GM18519 (cell line): ENCODE measurements around the gene PLEKHG4B.
"Not testable (repeated sequence)": the region's sequence is repeated elsewhere in the genome, so short reads cannot be mapped to it uniquely, and the experiment has no call there.

Experiments used
- ATAC-seq: cut with Tn5 transposase; IDR thresholded peaks from one replicate; pipeline ENCODE4 v1.9.1; 2021; ENCODE audit warnings: mild to moderate bottlenecking, moderate library complexity; ENCODE audit not compliant: unreplicated experiment, low FRiP score

Gene PLEKHG4B

DNA sequence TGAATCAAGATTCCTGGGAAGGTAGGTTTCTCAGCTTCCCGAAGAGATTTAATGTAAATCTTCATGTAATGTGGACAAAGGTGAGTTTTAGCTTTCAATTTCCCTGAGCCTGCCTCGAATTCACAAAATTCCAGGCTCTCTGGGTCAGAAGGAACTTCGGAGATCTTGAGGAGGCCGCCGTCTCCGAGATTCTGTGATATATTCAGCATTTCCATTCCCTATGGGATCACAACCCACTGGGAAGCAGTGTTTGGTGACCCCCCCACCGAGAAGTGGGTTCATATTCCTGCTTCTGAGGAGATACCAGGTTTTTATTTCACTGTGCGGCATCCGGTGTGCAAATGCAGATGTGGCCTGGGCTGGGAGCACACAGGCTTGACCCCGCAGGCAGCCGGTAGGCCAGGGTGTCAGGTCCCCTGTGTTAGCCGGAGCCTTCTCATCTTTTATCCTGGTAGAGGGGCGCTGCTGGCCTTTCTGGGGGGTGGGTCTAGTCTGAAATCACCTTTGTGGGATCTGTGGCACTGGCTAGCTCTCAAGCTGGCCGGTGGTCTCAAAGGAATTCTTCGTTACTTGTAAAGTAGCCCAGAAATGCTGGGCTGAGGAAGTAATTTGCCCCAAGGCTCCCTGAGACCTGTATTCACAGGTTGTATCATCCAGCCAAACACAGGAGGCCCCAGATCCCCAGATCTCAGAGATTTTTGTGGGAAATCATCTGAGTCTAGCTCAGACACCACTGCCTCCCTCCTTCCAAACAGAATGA is 1.4 kb downstream of the PLEKHG4B start:
- ATAC-seq = no peak

DNA sequence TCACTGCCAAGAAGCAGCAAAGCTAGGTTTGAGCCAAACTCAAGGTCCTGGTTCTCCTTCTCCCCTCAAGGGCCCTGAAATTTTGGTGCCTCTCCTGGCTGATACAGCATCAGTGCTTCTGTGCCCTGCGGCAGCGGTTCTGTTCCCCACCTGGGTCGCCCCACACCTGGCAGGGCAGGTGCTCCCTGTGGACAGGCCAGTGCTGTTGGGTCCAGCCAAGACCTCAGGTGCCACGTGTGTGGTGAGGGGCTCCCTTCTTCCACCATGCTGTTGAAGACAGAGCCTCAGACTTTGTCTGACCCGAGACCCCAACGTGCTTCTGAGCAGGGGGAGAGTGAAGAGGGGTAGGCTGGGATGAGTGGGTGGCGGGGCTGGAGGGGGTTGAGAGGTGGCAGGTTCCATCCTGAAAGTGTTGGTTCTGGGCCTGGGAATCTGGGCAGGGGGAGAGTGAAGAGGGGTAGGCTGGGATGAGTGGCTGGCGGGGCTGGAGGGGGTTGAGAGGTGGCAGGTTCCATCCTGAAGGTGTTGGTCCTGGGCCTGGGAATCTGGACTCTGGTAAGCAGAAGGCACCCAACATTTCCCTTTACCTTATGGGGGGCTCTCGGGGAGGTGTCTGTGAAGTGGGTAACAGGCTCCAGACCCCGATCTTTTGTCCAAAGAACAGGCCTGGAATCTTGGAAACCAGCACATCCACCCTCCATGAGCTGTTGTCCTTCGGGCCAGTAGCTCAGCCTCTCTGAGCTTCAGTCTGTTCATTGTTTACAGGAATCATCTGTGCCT is 2.3 kb downstream of the PLEKHG4B start:
- ATAC-seq = no peak

DNA sequence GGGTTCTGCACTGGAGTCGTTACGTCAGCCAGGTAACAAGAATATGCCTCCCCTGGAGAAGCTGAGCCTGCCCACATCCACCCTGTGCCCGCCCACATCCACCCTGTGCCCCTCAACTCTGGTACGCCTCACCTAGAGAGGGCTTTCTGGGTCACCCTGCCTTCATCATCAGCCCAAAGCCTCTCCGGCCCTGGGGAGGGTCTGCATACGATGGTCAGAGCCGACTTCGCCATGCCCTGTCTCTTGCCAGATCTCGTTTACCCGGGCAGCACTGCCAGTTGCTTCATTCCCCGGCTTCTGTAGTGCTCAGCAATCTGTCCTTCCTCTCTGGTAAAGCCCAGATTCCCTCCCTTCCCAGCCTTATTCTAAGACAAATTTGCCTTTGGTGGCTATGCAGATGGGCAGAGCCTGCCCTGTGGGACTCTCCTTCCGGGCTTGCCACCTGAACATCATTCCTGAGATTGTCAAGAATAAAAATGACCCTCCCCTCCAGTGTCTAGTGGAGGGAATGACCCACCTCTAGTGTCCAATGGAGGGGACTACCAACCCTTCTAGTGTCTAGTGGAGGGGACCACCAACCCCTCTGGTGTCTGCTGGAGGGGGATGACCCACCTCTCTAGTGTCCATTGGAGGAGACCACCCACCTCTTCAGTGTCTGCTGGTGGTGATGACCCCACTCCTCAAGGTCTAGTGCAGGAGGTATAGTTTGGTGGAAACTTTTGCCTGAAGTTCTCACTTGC is 3.4 kb downstream of the PLEKHG4B start:
- no peak for ATAC-seq

- ATAC-seq = no peak
Measured at GRCh38 chr5:96976-97660, 5.2 kb downstream of the PLEKHG4B start.

DNA sequence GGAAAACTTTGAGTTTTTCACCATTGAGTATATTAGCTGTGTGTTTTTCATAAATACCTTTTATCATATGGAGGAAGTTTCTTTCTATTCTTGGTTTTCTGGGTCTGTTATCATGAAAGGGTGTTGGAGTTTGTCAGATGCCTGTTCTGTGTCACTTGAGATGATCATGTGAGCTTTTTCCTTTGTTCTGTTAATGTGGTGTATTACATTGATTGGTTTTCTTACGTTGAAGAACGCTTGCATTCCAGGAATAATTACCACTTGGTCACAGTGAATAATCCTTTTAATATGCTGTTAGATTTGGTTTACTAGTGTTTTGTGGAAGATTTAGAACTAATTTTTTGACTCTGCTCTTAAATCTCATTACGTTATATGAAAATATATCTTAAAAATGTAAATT is 7.8 kb downstream of the PLEKHG4B start:
- ATAC-seq = no peak

DNA sequence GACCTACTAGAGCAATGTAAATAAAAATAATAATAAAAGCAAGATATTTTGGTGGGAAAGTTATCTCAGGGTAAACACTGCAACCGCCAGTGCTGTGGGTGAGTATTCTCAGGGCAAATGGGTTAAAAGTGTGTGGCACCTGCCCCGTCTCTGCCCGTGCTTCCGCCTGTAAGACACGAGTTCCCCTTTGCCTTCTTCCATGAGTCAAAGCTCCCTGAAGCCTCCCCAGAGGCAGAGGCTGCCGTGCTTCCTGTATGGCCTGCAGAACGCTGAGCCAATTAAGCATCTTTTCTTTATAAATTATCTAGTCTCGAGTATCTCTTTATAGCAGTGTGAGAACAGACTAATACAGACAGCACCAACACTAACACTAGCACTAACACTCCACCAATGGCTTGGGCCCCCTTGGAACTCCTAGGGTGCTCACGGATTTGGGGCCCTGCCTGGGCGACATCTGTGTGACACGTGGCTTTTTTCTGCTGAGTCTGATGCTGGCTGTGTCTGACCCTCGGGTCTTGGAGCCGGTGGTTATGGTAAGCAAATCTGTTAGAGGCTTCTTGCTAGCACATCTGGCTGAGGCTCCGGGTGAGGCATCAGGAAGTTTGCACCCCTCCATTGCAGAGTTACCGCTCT is 10.6 kb downstream of the PLEKHG4B start:
- no peak for ATAC-seq

- ATAC-seq = not testable (repeated sequence)
Measured at GRCh38 chr5:104106-104505, 12.1 kb downstream of the PLEKHG4B start.

DNA sequence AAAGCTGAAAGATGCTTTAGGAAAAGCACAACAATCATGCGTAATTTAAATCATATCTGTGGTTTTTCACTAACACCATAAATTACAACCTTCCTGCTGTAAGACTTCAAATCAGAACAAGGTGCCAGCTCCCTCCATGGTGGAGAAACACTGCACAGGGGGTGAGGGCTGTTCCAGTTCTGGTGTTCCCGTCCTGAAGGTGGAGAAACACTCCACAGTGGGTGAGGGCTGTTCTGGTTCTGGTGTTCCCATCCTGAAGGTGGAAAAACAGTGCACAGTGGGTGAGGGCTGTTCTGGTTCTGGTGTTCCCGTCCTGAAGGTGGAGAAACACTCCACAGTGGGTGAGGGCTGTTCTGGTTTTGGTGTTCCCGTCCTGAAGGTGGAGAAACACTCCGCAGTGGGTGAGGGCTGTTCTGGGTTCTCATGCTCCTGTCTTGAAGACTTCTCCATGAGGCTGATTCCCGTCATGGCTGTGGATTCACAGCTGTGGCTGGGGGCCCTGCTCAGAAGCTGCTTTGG is 12.9 kb downstream of the PLEKHG4B start:
- ATAC-seq = no peak

DNA sequence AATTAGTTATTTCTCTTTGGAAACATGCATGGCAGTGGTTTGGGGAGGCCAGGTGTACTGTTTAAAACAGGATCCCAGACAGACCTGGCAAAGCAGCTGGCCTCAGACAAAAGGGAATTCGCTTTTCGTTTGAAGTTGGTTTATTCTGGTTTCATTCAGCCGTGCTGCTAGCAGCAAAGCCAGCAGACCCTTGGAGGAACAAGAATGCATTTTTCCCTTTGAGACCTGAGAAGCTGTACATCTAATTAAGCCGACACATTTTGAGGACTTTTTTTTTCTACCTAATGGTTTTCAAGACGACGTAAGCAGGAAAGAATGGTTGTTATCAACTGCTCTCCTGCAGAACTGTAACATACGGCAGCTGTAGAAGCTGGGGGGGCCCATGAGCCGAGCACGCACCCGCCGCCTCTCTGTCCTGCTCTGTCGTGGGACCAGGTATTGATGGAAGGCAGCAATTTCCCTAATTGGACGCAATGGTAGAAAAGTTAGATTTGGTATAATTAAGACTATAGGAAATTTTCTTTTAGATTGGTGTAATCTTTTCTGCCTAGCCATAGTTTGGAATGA is 13.6 kb downstream of the PLEKHG4B start:
- no peak for ATAC-seq

DNA sequence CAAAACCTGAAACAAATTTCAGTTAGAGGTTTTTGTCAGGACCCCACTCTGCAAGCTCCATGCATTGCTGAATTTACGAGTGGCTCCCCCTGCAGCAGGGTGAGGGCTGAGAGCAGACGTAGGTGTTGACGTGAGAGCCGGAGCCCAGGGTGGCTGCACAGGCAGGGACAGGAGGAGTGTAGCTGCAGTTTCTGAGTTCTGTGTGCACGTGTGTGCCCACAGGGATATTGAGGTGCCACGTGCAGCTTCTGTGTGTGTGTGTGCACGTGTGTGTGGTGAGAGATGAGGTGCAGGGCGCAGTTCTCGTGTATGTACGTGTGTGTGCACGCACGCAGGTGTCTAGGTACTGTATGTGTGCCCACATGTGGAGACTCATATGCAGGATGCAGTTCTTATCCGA is 14.6 kb downstream of the PLEKHG4B start:
- ATAC-seq = no peak

DNA sequence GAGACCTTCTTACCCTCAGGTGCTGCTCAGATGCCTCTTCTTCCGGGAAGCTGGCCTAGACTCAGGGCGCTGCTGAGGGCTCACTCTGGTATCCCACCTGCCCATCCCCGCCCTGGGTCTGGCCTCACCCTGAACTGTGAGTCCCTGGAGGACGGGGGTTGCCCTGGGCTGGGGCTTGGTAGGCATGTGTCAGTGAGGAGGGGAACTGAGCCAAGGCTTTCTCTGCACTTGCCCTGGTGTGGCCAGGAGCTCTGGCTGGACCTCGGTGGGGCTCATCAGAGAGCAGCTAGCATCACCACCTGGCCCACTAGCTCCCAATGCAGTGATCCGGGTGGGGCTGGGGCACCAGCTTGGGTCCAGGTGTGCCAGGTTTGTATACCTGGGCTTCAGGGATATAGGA is 15.6 kb downstream of the PLEKHG4B start:
- no peak for ATAC-seq

DNA sequence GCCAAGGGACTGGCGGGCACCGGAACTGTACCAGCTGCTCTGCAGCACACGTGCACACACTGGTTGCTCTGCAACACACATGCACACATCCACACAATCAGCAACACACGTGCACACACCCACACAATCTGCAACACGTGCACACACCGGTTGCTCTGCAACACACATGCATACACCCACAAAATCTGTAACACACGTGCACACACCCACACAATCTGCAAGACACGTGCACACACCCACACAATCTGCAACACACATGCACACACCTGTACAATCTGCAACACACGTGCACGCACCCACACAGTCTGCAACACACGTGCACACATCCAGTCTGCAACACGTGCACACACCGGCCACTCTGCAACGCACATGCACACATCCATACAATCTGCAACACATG is 17.9 kb downstream of the PLEKHG4B start:
- ATAC-seq = no peak

DNA sequence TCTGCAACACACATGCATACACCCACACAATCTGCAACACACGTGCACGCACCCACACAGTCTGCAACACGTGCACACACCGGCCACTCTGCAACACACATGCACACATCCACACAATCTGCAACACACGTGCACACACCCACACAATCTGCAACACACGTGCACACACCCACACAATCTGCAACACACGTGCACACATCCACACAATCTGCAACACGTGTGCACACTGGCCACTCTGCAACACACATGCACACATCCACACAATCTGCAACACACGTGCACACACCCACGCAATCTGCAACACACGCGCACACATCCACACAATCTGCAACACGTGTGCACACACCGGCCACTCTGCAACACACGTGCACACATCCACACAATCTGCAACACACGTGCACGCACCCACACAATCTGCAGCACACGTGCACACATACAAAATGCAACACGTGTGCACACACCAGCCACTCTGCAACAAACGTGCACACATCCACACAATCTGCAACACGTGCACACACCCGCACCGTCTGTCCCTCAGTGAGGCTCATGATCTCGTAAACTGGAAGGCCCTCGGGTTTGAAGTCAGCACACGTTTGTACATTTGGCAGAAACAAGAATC is 18.4 kb downstream of the PLEKHG4B start:
- ATAC-seq = no peak

GRCh38 chr5:111171-111570 is 19.2 kb downstream of the PLEKHG4B start:
- no peak for ATAC-seq

DNA sequence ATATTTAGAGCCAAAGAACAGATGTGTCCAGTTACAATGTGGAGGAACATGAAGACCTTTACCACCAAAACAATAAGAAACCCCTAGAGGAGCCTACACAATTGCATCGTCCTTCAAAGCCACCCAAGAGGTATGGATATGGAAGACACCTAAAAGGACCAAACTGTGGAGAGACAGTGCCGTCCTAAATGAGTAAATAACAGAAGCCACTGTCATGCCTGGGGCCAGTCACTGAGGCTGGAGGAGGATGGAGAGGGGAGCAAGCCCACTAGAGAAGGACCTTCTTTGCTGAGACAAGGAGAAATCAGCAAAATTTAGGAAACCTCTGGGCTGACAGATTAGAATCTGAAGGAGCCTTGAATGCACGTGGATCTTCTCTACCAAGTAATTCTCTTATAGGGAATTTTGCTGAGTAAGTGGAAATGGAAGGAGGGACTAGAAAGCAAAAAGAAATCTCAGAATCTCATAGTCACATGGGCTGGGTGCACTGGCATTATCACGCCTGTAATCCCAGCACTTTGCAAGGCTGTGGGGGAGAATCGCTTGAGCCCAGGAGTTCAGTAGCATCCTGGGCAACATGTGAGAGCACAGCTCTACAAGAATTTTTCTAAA is 27.6 kb downstream of the PLEKHG4B start:
- ATAC-seq = no peak

- ATAC-seq = no peak
Measured at GRCh38 chr5:121432-121831, 29.5 kb downstream of the PLEKHG4B start.

DNA sequence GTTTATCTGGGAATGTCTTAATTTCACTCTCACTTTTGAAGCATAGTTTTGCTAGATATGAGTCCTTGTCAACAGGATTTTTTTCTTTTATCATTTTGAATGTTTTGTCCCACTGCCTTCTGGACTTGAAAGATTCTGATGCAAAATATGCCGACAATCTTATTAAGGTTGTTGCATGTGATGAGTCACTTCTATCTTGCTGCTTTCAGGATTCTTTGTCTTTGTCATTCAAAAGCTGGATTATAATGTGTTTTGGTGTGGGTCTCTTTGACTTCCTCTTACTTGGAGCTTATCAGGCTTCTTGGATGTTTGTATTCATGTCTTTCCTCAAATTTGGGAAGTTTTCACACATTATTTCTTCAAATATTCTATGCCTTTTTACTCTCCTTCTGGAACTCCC is 33.8 kb downstream of the PLEKHG4B start:
- ATAC-seq = no peak

DNA sequence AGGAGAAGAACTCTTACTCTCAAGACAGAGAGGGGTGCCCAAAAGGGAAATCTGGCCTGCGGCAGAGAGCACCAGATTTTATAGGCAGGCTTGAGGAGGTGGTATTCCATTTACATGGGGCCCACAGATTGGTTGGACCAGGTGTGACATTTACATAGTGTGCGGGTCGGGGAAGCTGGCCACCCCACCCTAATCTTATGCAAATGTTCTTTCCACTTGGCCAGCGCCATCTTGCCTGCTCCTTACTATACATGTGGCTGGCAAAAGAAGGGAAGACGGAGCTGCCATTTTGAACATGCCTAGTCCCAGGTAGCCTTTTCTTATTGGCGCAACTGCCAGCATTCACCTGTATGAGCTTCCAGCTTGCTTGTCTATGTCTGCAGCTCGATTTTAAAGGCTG is 34.8 kb downstream of the PLEKHG4B start:
- ATAC-seq = no peak

- no peak for ATAC-seq
Measured at GRCh38 chr5:127886-128285, 35.9 kb downstream of the PLEKHG4B start.
